Measurements from ENCODE around the gene NPY4R. TPM values are rescaled to one million over a fixed set of nuclear protein-coding genes. Genes with fewer than 3 reads are reported as not detected.
"Not testable (repeated sequence)": the region's sequence is repeated elsewhere in the genome, so short reads cannot be mapped to it uniquely, and the experiment has no call there.

Gene NPY4R
- total RNA-seq, 4 donors from 2014 or later, result 1.1 to 23.9 (median 2.9) TPM

DNA sequence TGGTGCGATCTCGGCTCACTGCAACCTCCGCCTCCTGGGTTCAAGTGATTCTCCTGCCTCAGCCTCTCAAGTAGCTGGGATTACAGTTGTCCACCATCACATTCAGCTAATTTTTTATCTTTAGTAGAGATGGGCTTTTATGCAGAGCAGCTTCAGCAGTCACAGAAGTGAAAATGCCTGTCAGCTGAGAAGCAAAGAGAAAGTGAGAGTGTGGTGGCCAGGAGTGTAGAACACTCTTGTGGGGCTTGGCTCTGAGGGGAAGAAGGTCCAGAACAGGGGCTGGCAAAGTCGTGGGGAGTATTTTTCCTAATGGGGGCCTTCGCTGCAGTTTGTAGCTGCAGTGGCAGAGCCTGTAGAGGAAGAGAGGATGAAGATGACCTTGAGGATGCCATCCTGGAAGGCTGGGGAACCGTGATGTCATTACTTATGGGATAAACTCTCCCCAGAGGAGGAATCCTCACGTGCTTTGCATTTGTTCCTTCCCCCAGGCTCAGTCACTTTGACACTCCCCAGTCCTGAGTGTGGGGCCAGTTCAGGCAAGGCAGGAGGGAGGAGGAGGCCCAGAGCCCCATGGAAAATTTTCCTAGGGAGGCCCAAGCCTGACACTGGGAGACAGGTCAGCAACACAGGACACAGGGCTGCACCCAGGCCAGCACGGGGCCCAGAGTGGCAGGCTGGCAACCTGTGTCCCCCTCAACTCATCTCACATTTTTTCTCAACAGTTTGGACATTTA lies 20.2 kb downstream of the NPY4R start:
- intact Hi-C loops (cut with DNase I; ENCODE audit: low total_unique reads); DNase-seq; H3K4me3 ChIP-seq; H3K9me3 ChIP-seq; H3K27me3 ChIP-seq; H3K36me3 ChIP-seq; in situ Hi-C loops (cut with MboI; ENCODE audit: low pct_ligation_motif_present in 1 of 4, low pct_unique_long_range_greater_than_20kb in 1 of 4, low sequenced_read_pairs in 3 of 4): not testable (repeated sequence)
- Histone ChIP-seq H3K4me1 (peaks cover 0 to 12% (median 1%) of the 10 kb centered on the region in 4 donors), H3K27ac (peak overlapping the region in 2 of 4 donors; percentile 17 to 37)
- TF ChIP-seq POLR2AphosphoS5 (IDR thresholded peaks at IDR 0.05), result peak in 1 of 3 donors; percentile 33
- 96% methylated on average over 3 of the region's 8 CpGs; no CpG with 5 or more reads in 1 of the 2 donors for WGBS, 2 donors (ENCODE audit: low coverage in 1 of 2)

DNA sequence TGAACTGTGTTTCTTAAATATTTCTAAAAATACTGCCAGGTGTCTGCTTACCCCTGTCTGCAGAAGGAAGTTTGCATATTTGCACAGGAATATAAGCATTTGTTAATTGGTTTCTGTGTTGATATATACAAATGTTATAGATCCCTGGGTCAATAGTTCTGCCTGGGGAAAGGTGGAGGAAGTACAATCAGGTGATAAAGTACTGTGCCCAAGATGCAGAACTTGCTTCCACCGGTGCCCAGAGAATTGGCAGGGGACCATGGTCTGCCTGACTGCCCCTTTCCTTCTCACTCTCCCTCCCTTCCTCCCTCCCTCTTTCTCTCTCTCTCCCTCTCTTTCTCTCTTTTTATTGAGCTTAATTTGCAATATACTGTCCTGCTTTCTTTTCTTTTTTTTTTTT lies 22.3 kb downstream of the NPY4R start:
- H3K9me3 ChIP-seq; H3K36me3 ChIP-seq; H3K27me3 ChIP-seq; in situ Hi-C loops (cut with MboI; ENCODE audit: low pct_ligation_motif_present in 1 of 4, low pct_unique_long_range_greater_than_20kb in 1 of 4, low sequenced_read_pairs in 3 of 4); intact Hi-C loops (cut with DNase I; ENCODE audit: low total_unique reads); H3K4me3 ChIP-seq; DNase-seq: not testable (repeated sequence)
- Histone ChIP-seq H3K27ac (peak overlapping the region in 3 of 4 donors; percentile 37 to 61 (median 53)), H3K4me1 (peaks cover 0 to 12% (median 1%) of the 10 kb centered on the region in 4 donors)
- 50% methylated on average over 1 of the region's 1 CpG; no CpG with 5 or more reads in 1 of the 2 donors for WGBS, 2 donors (ENCODE audit: low coverage in 1 of 2)

DNA sequence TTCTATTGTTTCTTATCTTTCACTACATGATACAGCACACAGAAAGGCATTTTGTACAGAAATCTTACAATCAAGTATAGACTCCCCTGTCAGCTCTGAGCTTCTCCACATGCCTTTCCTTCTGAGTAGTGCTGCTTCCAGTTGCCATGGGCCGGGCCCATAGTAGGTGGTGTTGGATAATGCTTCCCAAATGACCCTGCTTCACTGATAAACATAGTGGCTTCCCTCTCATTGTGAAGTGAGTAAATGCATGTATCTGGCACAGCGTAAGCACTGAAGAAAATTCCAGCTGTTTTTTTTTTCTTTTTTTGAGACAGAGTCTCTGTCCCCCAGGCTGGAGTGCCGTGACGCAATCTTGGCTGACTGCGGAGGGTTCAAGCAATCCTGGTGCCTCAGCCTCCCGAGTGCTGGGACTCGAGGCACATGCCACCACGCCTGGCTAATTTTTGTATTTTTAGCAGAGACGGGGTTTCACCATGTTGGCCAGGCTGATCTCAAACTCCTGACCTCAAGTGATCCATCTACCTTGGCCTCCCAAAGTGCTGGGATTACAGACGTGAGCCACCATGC lies 23.0 kb downstream of the NPY4R start:
- H3K27me3 ChIP-seq; H3K9me3 ChIP-seq; H3K4me3 ChIP-seq; H3K36me3 ChIP-seq; in situ Hi-C loops (cut with MboI; ENCODE audit: low pct_ligation_motif_present in 1 of 4, low pct_unique_long_range_greater_than_20kb in 1 of 4, low sequenced_read_pairs in 3 of 4); DNase-seq; intact Hi-C loops (cut with DNase I; ENCODE audit: low total_unique reads): not testable (repeated sequence)
- 40 to 64% methylated on average over 1 to 10 of the region's 10 CpGs for WGBS, 2 donors (ENCODE audit: low coverage in 1 of 2)
- Histone ChIP-seq H3K27ac (peak overlapping the region in 3 of 4 donors; percentile 37 to 61 (median 53)), H3K4me1 (peaks cover 0 to 12% (median 1%) of the 10 kb centered on the region in 4 donors)

DNA sequence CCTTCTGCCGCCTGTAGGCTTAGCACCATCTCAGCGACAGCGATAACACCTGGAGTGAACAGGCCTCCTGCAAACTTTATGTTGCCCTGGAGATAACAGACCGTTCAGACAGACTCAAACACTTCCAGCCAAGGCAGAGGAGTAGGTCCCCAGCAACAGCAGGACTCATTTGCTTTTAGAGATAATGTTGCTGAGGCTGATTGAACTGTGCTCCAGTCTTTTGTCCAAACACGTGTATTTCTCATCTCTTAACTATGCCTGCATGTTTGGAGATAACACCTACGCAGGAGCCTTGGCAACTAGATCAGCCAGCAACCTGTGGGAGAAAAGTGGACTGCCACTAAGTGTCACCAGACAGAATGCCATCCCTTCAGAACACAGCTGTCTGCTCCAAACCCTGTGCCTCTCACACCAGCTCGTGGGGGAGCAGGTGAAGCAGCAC lies 23.9 kb downstream of the NPY4R start:
- H3K4me3 ChIP-seq; H3K27me3 ChIP-seq; intact Hi-C loops (cut with DNase I; ENCODE audit: low total_unique reads); H3K9me3 ChIP-seq; H3K36me3 ChIP-seq; H3K4me1 ChIP-seq; DNase-seq; in situ Hi-C loops (cut with MboI; ENCODE audit: low pct_ligation_motif_present in 1 of 4, low pct_unique_long_range_greater_than_20kb in 1 of 4, low sequenced_read_pairs in 3 of 4): not testable (repeated sequence)
- WGBS, 2 donors (ENCODE audit: low coverage in 1 of 2), result 22% methylated on average over 3 of the region's 7 CpGs; no CpG with 5 or more reads in 1 of the 2 donors
- peak overlapping the region in 2 of 4 donors; percentile 37 to 61 for H3K27ac ChIP-seq

DNA sequence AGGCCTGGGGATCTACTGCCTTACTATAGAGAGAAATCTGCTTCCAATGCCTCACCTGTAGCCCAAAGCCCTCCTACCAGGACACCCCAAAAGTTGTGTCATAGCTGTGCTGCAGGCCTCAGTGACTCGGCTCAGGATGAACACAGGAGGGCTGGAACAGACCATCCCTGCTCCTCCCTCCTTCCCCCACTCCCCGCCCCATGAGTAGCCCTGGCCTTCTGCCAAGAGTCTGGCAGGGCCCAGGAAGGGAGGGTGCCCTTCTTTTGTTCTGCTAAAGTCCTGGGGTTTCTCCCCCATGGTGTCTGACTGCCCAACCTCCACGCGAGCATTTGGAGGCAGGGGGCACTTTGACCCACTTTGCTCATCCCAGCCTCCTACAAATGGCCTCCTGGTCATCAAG lies 24.8 kb downstream of the NPY4R start:
- DNase-seq, result peak; percentile 69
- in situ Hi-C loops (cut with MboI; ENCODE audit: low pct_ligation_motif_present in 1 of 4, low pct_unique_long_range_greater_than_20kb in 1 of 4, low sequenced_read_pairs in 3 of 4); H3K27ac ChIP-seq: not testable (repeated sequence)

DNA sequence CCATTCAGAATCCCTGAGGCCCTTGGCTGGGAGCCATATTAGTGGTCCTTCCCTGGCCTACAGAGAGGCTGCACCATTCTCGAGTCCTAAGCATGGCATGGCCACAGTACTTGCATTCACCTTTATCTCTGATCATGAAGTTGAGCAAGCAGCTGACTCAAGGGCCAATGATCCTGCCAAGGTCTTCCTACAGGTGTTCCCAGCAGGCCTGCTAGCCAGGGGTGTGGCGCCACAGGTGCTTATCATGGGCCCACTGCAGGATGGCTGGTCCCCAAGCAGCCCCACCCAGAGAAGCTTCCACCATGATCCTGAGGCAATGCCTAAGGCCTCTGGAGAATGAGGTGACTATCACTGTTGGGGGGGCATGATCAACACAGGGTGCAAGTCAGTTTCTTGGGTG lies 42.2 kb downstream of the NPY4R start:
- WGBS, 2 donors (ENCODE audit: low coverage in 1 of 2), result no CpG with 5 or more reads among the region's 2 CpGs
- H3K27me3 ChIP-seq; DNase-seq; intact Hi-C loops (cut with DNase I; ENCODE audit: low total_unique reads); H3K4me3 ChIP-seq; in situ Hi-C loops (cut with MboI; ENCODE audit: low pct_ligation_motif_present in 1 of 4, low pct_unique_long_range_greater_than_20kb in 1 of 4, low sequenced_read_pairs in 3 of 4); H3K9me3 ChIP-seq; H3K36me3 ChIP-seq; H3K27ac ChIP-seq; H3K4me1 ChIP-seq: not testable (repeated sequence)

More for the DNA sequence above, 24.8 kb downstream of the NPY4R start:
- H3K27me3 ChIP-seq; H3K9me3 ChIP-seq; intact Hi-C loops (cut with DNase I; ENCODE audit: low total_unique reads); H3K4me1 ChIP-seq; H3K36me3 ChIP-seq; H3K4me3 ChIP-seq: not testable (repeated sequence)
- WGBS, 2 donors (ENCODE audit: low coverage in 1 of 2), result no CpG with 5 or more reads among the region's 4 CpGs

DNA sequence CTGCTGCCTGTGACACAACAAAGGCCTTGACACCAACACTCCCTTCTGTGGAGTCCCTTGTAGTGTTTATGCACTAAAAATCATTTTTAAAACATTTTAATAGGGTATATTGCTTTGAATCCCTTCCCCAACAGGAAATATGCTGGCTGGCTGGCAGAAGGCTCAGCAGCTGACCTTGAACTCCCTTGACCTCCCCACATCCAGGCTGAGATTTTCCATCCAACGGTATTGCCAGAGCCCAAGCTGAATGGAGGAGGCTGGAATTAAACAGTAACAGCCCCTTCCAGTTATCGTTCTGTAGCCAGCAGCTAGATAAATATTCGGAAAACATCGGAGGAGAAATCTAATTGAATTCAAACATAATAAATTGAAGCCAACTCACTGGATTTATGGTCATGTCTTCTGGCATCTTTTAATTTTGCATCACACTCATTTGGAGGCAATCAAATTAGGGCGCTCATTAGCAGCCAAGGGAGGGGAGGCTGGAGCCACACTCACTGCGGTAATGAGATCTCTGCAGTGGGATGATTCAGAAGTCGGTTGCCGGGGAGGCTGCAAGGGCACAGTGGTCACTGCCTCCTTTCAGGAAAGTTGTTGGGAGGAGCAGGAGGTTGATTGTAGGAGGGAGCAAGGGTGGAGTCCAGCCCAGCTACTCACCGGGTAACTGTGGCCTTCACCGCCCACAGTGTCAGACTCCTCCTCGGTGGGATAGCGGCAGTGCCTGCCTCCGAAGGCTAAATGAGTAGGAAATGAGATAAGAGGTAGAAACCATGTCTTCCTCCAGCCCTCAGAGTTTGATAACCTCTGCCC lies 46.0 kb downstream of the NPY4R start:
- H3K27me3 ChIP-seq; H3K27ac ChIP-seq; DNase-seq; intact Hi-C loops (cut with DNase I; ENCODE audit: low total_unique reads); H3K4me1 ChIP-seq; H3K36me3 ChIP-seq; H3K9me3 ChIP-seq; in situ Hi-C loops (cut with MboI; ENCODE audit: low pct_ligation_motif_present in 1 of 4, low pct_unique_long_range_greater_than_20kb in 1 of 4, low sequenced_read_pairs in 3 of 4); H3K4me3 ChIP-seq: not testable (repeated sequence)
- 44 to 54% methylated on average over 4 of the region's 13 CpGs for WGBS, 2 donors (ENCODE audit: low coverage in 1 of 2)

DNA sequence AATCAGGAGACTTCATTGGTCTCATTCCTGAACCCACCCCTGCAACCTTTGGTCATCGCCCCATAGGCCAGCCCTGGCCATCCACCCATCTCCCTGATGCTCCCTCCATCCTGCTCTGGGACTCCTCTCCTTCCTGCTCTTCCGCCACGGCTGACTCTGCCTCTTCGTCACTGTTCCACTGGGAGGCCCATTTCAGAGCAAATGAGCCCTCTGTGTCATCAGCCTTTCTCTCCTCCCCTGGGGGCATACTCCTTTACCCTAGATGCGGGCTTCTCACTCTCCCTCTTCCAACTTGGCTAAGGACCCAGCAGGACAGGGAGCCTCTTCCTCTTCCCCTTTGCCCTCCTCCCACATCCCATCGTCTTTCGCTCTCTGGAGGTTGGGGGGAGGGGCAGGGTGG lies 47.5 kb downstream of the NPY4R start:
- intact Hi-C loops (cut with DNase I; ENCODE audit: low total_unique reads); in situ Hi-C loops (cut with MboI; ENCODE audit: low pct_ligation_motif_present in 1 of 4, low pct_unique_long_range_greater_than_20kb in 1 of 4, low sequenced_read_pairs in 3 of 4); H3K9me3 ChIP-seq; DNase-seq; H3K36me3 ChIP-seq; H3K4me1 ChIP-seq; H3K4me3 ChIP-seq; H3K27me3 ChIP-seq: not testable (repeated sequence)
- peak overlapping the region in 3 of 4 donors; percentile 41 to 52 (median 46) for H3K27ac ChIP-seq
- WGBS, 2 donors (ENCODE audit: low coverage in 1 of 2), result 95% methylated on average over 5 of the region's 7 CpGs; no CpG with 5 or more reads in 1 of the 2 donors

DNA sequence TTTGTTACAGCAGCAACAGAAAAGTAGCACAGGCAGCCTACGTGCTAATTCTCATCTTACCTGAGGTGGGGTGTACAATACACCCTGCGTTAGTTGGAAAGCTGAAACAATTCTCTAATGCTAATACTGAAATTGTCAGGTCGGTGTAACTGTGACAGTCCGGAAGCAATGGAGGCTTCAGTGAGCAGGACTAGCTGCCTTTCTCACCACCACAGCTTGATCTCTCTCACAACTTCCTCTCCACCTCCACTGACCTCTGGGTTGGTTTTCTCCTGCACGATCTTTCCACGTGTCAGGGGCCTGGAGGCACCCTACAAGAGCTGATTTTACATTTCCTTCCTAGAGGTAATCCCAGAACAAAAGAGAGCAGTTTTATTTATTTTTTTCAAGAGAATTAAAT lies 50.5 kb downstream of the NPY4R start:
- DNase-seq; H3K27ac ChIP-seq; H3K27me3 ChIP-seq; in situ Hi-C loops (cut with MboI; ENCODE audit: low pct_ligation_motif_present in 1 of 4, low pct_unique_long_range_greater_than_20kb in 1 of 4, low sequenced_read_pairs in 3 of 4); H3K4me3 ChIP-seq; H3K9me3 ChIP-seq; H3K36me3 ChIP-seq; intact Hi-C loops (cut with DNase I; ENCODE audit: low total_unique reads); H3K4me1 ChIP-seq: not testable (repeated sequence)
- 87% methylated on average over 3 to 4 of the region's 6 CpGs for WGBS, 2 donors (ENCODE audit: low coverage in 1 of 2)

DNA sequence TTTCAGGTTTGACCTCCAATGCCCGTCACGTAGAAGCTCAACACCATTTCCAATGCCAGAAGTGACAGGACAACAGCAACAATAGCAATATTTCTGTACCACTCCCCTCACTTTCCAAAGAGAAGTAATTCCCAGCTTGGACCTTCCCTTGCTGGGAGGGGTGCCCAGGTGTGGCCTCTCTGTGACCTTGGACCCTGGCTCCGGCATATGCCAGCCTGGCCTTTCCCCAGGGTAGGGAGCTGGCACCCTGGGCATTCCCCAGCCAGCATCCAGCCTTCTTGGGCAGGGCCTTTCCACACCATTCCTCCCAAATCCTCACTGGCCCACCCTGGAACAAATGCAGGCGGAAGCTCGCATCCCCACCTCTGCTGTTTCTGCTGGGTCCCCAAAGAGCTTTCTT lies 53.1 kb downstream of the NPY4R start:
- H3K4me1 ChIP-seq; H3K27ac ChIP-seq; H3K4me3 ChIP-seq; DNase-seq; in situ Hi-C loops (cut with MboI; ENCODE audit: low pct_ligation_motif_present in 1 of 4, low pct_unique_long_range_greater_than_20kb in 1 of 4, low sequenced_read_pairs in 3 of 4); intact Hi-C loops (cut with DNase I; ENCODE audit: low total_unique reads); H3K36me3 ChIP-seq; H3K9me3 ChIP-seq; H3K27me3 ChIP-seq: not testable (repeated sequence)
- WGBS, 2 donors (ENCODE audit: low coverage in 1 of 2), result no CpG with 5 or more reads among the region's 5 CpGs

Measured in transverse colon (tissue), 4 donors.